Urothelium cell line (cell line): Measurements from ENCODE around the gene CDADC1.
"Not testable (repeated sequence)": the region's sequence is repeated elsewhere in the genome, so short reads cannot be mapped to it uniquely, and the experiment has no call there.

Experiments
- DNase-seq: peaks from one replicate; pipeline ENCODE4 v3.0.0; 2011; ENCODE audit warnings: low spot score, mixed read lengths
- FAIRE-seq: peaks from 2 replicates; lab custom pipeline; 2011; peaks lifted over from hg19 to GRCh38; lab: Jason Lieb, UNC

CDADC1 gene

GRCh38 chr13:49292742-49293486, 45.2 kb downstream of the CDADC1 start:
- no peak for FAIRE-seq
- no peak for DNase-seq

- not testable (repeated sequence) for FAIRE-seq, DNase-seq
Observed at GRCh38 chr13:49294723-49295122, 47.0 kb downstream of the CDADC1 start.

GRCh38 chr13:49295244-49295643, 47.5 kb downstream of the CDADC1 start:
- FAIRE-seq (no peak), DNase-seq (no peak)

GRCh38 chr13:49296659-49297058, 48.9 kb downstream of the CDADC1 start:
- no peak for FAIRE-seq
- DNase-seq = no peak

- DNase-seq (no peak), FAIRE-seq (no peak)
Observed at GRCh38 chr13:49297338-49297737, 49.6 kb downstream of the CDADC1 start.

GRCh38 chr13:49298416-49298815, 50.7 kb downstream of the CDADC1 start:
- FAIRE-seq (no peak), DNase-seq (no peak)

GRCh38 chr13:49298903-49299605, 51.3 kb downstream of the CDADC1 start:
- FAIRE-seq = no peak
- DNase-seq = peak; percentile 23

GRCh38 chr13:49300276-49300675, 52.6 kb downstream of the CDADC1 start:
- DNase-seq = no peak
- FAIRE-seq = no peak

- DNase-seq (peak; percentile 57), FAIRE-seq (no peak)
Observed at GRCh38 chr13:49300739-49301589, 53.2 kb downstream of the CDADC1 start.

GRCh38 chr13:49302222-49302621, 54.5 kb downstream of the CDADC1 start:
- no peak for DNase-seq
- FAIRE-seq = no peak

GRCh38 chr13:49302817-49303216, 55.1 kb downstream of the CDADC1 start:
- FAIRE-seq = no peak
- DNase-seq = no peak

GRCh38 chr13:49303533-49304252, 56.0 kb downstream of the CDADC1 start:
- FAIRE-seq (no peak), DNase-seq (peak; percentile 16)

- FAIRE-seq (no peak), DNase-seq (no peak)
Observed at GRCh38 chr13:49304356-49304755, 56.6 kb downstream of the CDADC1 start.

- no peak for FAIRE-seq
- no peak for DNase-seq
Observed at GRCh38 chr13:49304763-49305700, 57.3 kb downstream of the CDADC1 start.

- FAIRE-seq (no peak), DNase-seq (no peak)
Observed at GRCh38 chr13:49305792-49306425, 58.2 kb downstream of the CDADC1 start.

GRCh38 chr13:49307365-49307764, 59.6 kb downstream of the CDADC1 start:
- FAIRE-seq (no peak), DNase-seq (no peak)

- FAIRE-seq = no peak
Observed at GRCh38 chr13:49308097-49308875, 60.6 kb downstream of the CDADC1 start.

GRCh38 chr13:49308921-49309408, 61.2 kb downstream of the CDADC1 start:
- DNase-seq (no peak), FAIRE-seq (no peak)

More at GRCh38 chr13:49308097-49308875, 60.6 kb downstream of the CDADC1 start:
- DNase-seq = no peak
